Measurements from ENCODE around the gene ANGPT4.
A peak's percentile ranks its signal among the peaks of the same experiment; 100 is the strongest.

- no peak for TF ChIP-seq POLR2A (IDR thresholded peaks at IDR 0.05)
- TF ChIP-seq CTCF (IDR thresholded peaks at IDR 0.05): peak; percentile 84 to 97 (median 95)
These were observed 40.3 kb upstream of the ANGPT4 start for GRCh38 chr20:956330-956951.

Data from tibial nerve (tissue), 3 donors.